ENCODE measurements around the gene LRRC8A. TPM values are rescaled to one million over a fixed set of nuclear protein-coding genes. Genes with fewer than 3 reads are reported as not detected.

Gene LRRC8A
- total and polyA plus RNA-seq, 2 of the 13 experiments (the other 11 are each of a cell fraction or from before 2014, with no cell fraction given), result 16.1 to 40.6 TPM

GRCh38 chr9:128947527-128948301 is 65.8 kb downstream of the LRRC8A start, which contains the start of the genes DOLK and NUP188 (continued):
- TF ChIP-seq ARNTL (CRISPR knock-in tag; IDR thresholded peaks at IDR 0.05), result peak; percentile 96
- peak; percentile 57 for TF ChIP-seq NFYB (CRISPR knock-in tag; IDR thresholded peaks at IDR 0.05)
- peak; percentile 88 for TF ChIP-seq NR0B2 (CRISPR knock-in tag; IDR thresholded peaks at IDR 0.05)
- TF ChIP-seq ZNF138 (CRISPR knock-in tag; IDR thresholded peaks at IDR 0.05; ENCODE audit: low read depth), result no peak
- no peak for TF ChIP-seq SP1 (IDR thresholded peaks at IDR 0.05)
- TF ChIP-seq SP1 (CRISPR knock-in tag; IDR thresholded peaks at IDR 0.05), result peak; percentile 98
- TF ChIP-seq ZNF337 (CRISPR knock-in tag; IDR thresholded peaks at IDR 0.05; ENCODE audit: borderline replicate concordance, low read depth), result no peak
- peak; percentile 27 for TF ChIP-seq HNRNPLL (IDR thresholded peaks at IDR 0.05; ENCODE audit: low read depth, low read length, poor library complexity, severe bottlenecking)
- TF ChIP-seq ZBTB14 (CRISPR knock-in tag; IDR thresholded peaks at IDR 0.05), result peak; percentile 64
- TF ChIP-seq TBX2 (CRISPR knock-in tag; IDR thresholded peaks at IDR 0.05; ENCODE audit: borderline replicate concordance), result peak; percentile 74; the same call in 1 of the 2 replicates
- TF ChIP-seq HOXA9 (CRISPR knock-in tag; IDR thresholded peaks at IDR 0.05; ENCODE audit: borderline replicate concordance), result peak; percentile 84; the same call in 1 of the 2 replicates
- peak; percentile 80 for TF ChIP-seq HNRNPUL1 (IDR thresholded peaks at IDR 0.05; ENCODE audit: low read depth, low read length)
- TF ChIP-seq TFDP2 (CRISPR knock-in tag; IDR thresholded peaks at IDR 0.05), result peak; percentile 88
- 0 out of 2 replicates have a peak, but pooled peaks have one; percentile 26 for TF ChIP-seq ZNF746 (CRISPR knock-in tag; IDR thresholded peaks at IDR 0.05)
- no peak for TF ChIP-seq FUBP1 (CRISPR knock-in tag; IDR thresholded peaks at IDR 0.05; ENCODE audit: borderline replicate concordance)
- no peak for TF ChIP-seq ZMYM2 (CRISPR knock-in tag; IDR thresholded peaks at IDR 0.05)
- TF ChIP-seq ZFP82 (CRISPR knock-in tag; IDR thresholded peaks at IDR 0.05; ENCODE audit: borderline replicate concordance), result peak; percentile 92; the same call in 1 of the 2 replicates
- peak; percentile 25; the same call in 1 of the 2 replicates for TF ChIP-seq ZNF235 (CRISPR knock-in tag; IDR thresholded peaks at IDR 0.05; ENCODE audit: borderline replicate concordance)
- TF ChIP-seq DZIP1 (CRISPR knock-in tag; IDR thresholded peaks at IDR 0.05), result no peak
- TF ChIP-seq TAF1 (CRISPR knock-in tag; IDR thresholded peaks at IDR 0.05), result peak; percentile 100
- TF ChIP-seq ZNF570 (CRISPR knock-in tag; IDR thresholded peaks at IDR 0.05; ENCODE audit: borderline replicate concordance), result no peak
- peak; percentile 53; the same call in 1 of the 2 replicates for TF ChIP-seq ZSCAN25 (CRISPR knock-in tag; IDR thresholded peaks at IDR 0.05)
